Nephron (organoid): ENCODE results near the gene ERG.

ENCODE experiments used
- H3K27ac Mint-ChIP-seq, 3 experiments: 2 replicates each; pipeline ENCODE4 v1.8.0; 2020; ENCODE audit warnings: mixed read lengths in 3 of 3, mild to moderate bottlenecking in 2 of 3, moderate library complexity in 1 of 3
- H3K27me3 Mint-ChIP-seq: 2 replicates; pipeline ENCODE4 v1.8.0; 2021; ENCODE audit warnings: low read depth, mild to moderate bottlenecking, moderate library complexity, mixed read lengths
- H3K36me3 Mint-ChIP-seq: 2 replicates; pipeline ENCODE4 v1.8.0; 2020; ENCODE audit warnings: low read depth, mixed read lengths
- H3K4me1 Mint-ChIP-seq: 2 replicates; pipeline ENCODE4 v1.8.0; 2020; ENCODE audit warnings: mixed read lengths
- H3K4me3 Mint-ChIP-seq, 3 experiments: 2 replicates each; pipeline ENCODE4 v1.8.0; 2020; ENCODE audit warnings: mild to moderate bottlenecking in 3 of 3, mixed read lengths in 3 of 3, moderate library complexity in 2 of 3
- H3K9me3 Mint-ChIP-seq: 2 replicates; pipeline ENCODE4 v1.8.0; 2020; ENCODE audit warnings: mixed read lengths
- CTCF ChIP-seq, 3 experiments: fragments of 200-600 bp; sonication (generic); IDR thresholded peaks; one replicate each; pipeline ENCODE4 v1.5.0; 2021; ENCODE audit warnings: antibody characterized with exemption in 3 of 3; ENCODE audit not compliant: unreplicated experiment in 3 of 3

ERG gene

GRCh38 chr21:38488640-38489270 is 9.5 kb downstream of the ERG start:
- no peaks in the 10 kb centered on the region for H3K9me3 Mint-ChIP-seq
- H3K4me1 Mint-ChIP-seq: peaks cover 21% of the 10 kb centered on the region
- TF ChIP-seq CTCF (IDR thresholded peaks at IDR 0.05; ENCODE audit: unreplicated experiment in 3 of 3): no peak
- no peaks in the 10 kb centered on the region for H3K36me3 Mint-ChIP-seq
- H3K4me3 Mint-ChIP-seq: no peak overlapping the region
- H3K27me3 Mint-ChIP-seq: peaks cover 6% of the 10 kb centered on the region
- no peak overlapping the region for H3K27ac Mint-ChIP-seq

GRCh38 chr21:38487901-38488639 is 10.2 kb downstream of the ERG start:
- Mint-ChIP-seq H3K9me3 (no peaks in the 10 kb centered on the region), H3K4me1 (peaks cover 18% of the 10 kb centered on the region), H3K27ac (no peak overlapping the region), H3K4me3 (no peak overlapping the region), H3K27me3 (peaks cover 6% of the 10 kb centered on the region), H3K36me3 (no peaks in the 10 kb centered on the region)
- no peak for TF ChIP-seq CTCF (IDR thresholded peaks at IDR 0.05; ENCODE audit: unreplicated experiment in 3 of 3)

- no peak overlapping the region for H3K4me3 Mint-ChIP-seq
- peaks cover 6% of the 10 kb centered on the region for H3K27me3 Mint-ChIP-seq
Measured at GRCh38 chr21:38486706-38487105, 11.6 kb downstream of the ERG start.

GRCh38 chr21:38486221-38486620 is 12.1 kb downstream of the ERG start:
- H3K4me3 Mint-ChIP-seq: no peak overlapping the region
- peaks cover 6% of the 10 kb centered on the region for H3K27me3 Mint-ChIP-seq
- TF ChIP-seq CTCF (IDR thresholded peaks at IDR 0.05; ENCODE audit: unreplicated experiment in 3 of 3): no peak
- H3K36me3 Mint-ChIP-seq: no peaks in the 10 kb centered on the region
- no peak overlapping the region for H3K27ac Mint-ChIP-seq
- no peaks in the 10 kb centered on the region for H3K9me3 Mint-ChIP-seq
- H3K4me1 Mint-ChIP-seq: peaks cover 4% of the 10 kb centered on the region

More at GRCh38 chr21:38486706-38487105, 11.6 kb downstream of the ERG start:
- TF ChIP-seq CTCF (IDR thresholded peaks at IDR 0.05; ENCODE audit: unreplicated experiment in 3 of 3): no peak
- H3K4me1 Mint-ChIP-seq: peaks cover 9% of the 10 kb centered on the region
- H3K36me3 Mint-ChIP-seq: no peaks in the 10 kb centered on the region
- H3K9me3 Mint-ChIP-seq: no peaks in the 10 kb centered on the region
- H3K27ac Mint-ChIP-seq: no peak overlapping the region

- Mint-ChIP-seq H3K4me1 (no peaks in the 10 kb centered on the region), H3K27me3 (no peaks in the 10 kb centered on the region), H3K4me3 (no peak overlapping the region), H3K9me3 (no peaks in the 10 kb centered on the region), H3K27ac (no peak overlapping the region), H3K36me3 (no peaks in the 10 kb centered on the region)
- TF ChIP-seq CTCF (IDR thresholded peaks at IDR 0.05; ENCODE audit: unreplicated experiment in 3 of 3): no peak
Measured at GRCh38 chr21:38479641-38480525, 18.4 kb downstream of the ERG start.
